Prostate gland (tissue), 2 donors: ENCODE data around the gene DSCAM. TPM values are rescaled to one million over a fixed set of nuclear protein-coding genes. Genes with fewer than 3 reads are reported as not detected.
"Not testable (repeated sequence)": the region's sequence is repeated elsewhere in the genome, so short reads cannot be mapped to it uniquely, and the experiment has no call there.

Experiments used
- DNase-seq: peaks from one replicate; pipeline ENCODE4 v3.0.0-alpha.2; 2019; ENCODE audit warnings: low spot score
- H3K27ac ChIP-seq, 2 donors: fragments of 200-600 bp; sonication (generic); 2 replicates each; pipeline ENCODE4 v1.5.1; 2017 to 2019
- H3K27me3 ChIP-seq: fragments of 200-600 bp; sonication (generic); replicated peaks from 2 replicates; pipeline ENCODE4 v1.5.1; 2019; ENCODE audit not compliant: insufficient read depth
- H3K36me3 ChIP-seq, 2 donors: fragments of 200-600 bp; sonication (generic); 1 replicate in 1 of 2; 2 replicates in 1 of 2; pipeline versions ENCODE4 v1.5.1 to v1.8.1; 2017 to 2019
- H3K4me1 ChIP-seq: fragments of 200-600 bp; sonication (generic); replicated peaks from 2 replicates; pipeline ENCODE4 v1.5.1; 2019
- H3K4me3 ChIP-seq, 2 donors: fragments of 200-600 bp; sonication (generic); 2 replicates each; pipeline ENCODE4 v1.5.1; 2017 to 2019
- H3K9me3 ChIP-seq: fragments of 200-600 bp; sonication (generic); 2 replicates; pipeline ENCODE4 v1.5.1; 2017
- CTCF ChIP-seq, 4 experiments: fragments of 200-600 bp in 2 of 4; fragments of 450-650 bp in 2 of 4; sonication (generic) in 2 of 4; IDR thresholded peaks; 1 replicate in 3 of 4; 2 replicates in 1 of 4; pipeline ENCODE4 v1.5.1; 2016 to 2019; ENCODE audit warnings: antibody characterized with exemption in 4 of 4, mild to moderate bottlenecking in 2 of 4, moderate library complexity in 2 of 4
- POLR2A ChIP-seq: fragments of 450-650 bp; IDR thresholded peaks from one replicate; pipeline ENCODE4 v1.6.1; 2016; ENCODE audit warnings: antibody characterized with exemption, mild to moderate bottlenecking
- POLR2AphosphoS5 ChIP-seq: sonication (generic); formaldehyde crosslinking; IDR thresholded peaks from one replicate; pipeline ENCODE4 v1.6.1; 2017; ENCODE audit warnings: antibody characterized with exemption
- WGBS: methylation state at CpG from one replicate; pipeline ENCODE4 v1.1.5; 2018; 5-methylcytosine and 5-hydroxymethylcytosine counted together
- intact Hi-C: fragments of 100-400 bp; cut with DNase I; formaldehyde crosslinking; loops from one replicate; pipeline ENCODE4 v1.14.2; 2022
- total RNA-seq, 2 donors: library from RNA; depleted of rRNA; stranded (reverse); fragments of >200 nt; gene quantifications; one replicate each; pipeline ENCODE4 v1.1.0, GENCODE V29; 2016

Gene DSCAM
- total RNA-seq, 2 donors from 2014 or later: under 0.01 to 1.6 TPM

- Histone ChIP-seq H3K27me3 (no peaks in the 10 kb centered on the region), H3K4me1 (no peaks in the 10 kb centered on the region), H3K27ac (no peak overlapping the region), H3K9me3 (no peaks in the 10 kb centered on the region), H3K36me3 (no peaks in the 10 kb centered on the region), H3K4me3 (no peak overlapping the region)
- DNase-seq: no peak
- intact Hi-C loops: no loop called here
- TF ChIP-seq CTCF (IDR thresholded peaks at IDR 0.05): no peak
- TF ChIP-seq POLR2A: no peak
- TF ChIP-seq POLR2AphosphoS5: no peak
- WGBS: 7% methylated on average over 1 of the region's 1 CpG
Observed at GRCh38 chr21:40324389-40324788, 522.6 kb downstream of the DSCAM start.

GRCh38 chr21:40320718-40321117 lies 526.2 kb downstream of the DSCAM start:
- H3K27me3 ChIP-seq, H3K27ac ChIP-seq, H3K4me1 ChIP-seq, H3K9me3 ChIP-seq, DNase-seq, H3K4me3 ChIP-seq, intact Hi-C loops, H3K36me3 ChIP-seq: not testable (repeated sequence)
- WGBS: 44% methylated on average over 2 of the region's 2 CpGs

- H3K27ac ChIP-seq: no peak overlapping the region
- intact Hi-C loops: no loop called here
- no peaks in the 10 kb centered on the region for H3K36me3 ChIP-seq
- 85% methylated on average over 9 of the region's 9 CpGs for WGBS
- no peaks in the 10 kb centered on the region for H3K4me1 ChIP-seq
- TF ChIP-seq CTCF (IDR thresholded peaks at IDR 0.05) (no peak), POLR2AphosphoS5 (no peak), POLR2A (no peak)
- no peak for DNase-seq
- no peak overlapping the region for H3K4me3 ChIP-seq
- H3K27me3 ChIP-seq: no peaks in the 10 kb centered on the region
- H3K9me3 ChIP-seq: no peaks in the 10 kb centered on the region
Observed at GRCh38 chr21:40318371-40318770, 528.6 kb downstream of the DSCAM start.

GRCh38 chr21:40316104-40316503 lies 530.9 kb downstream of the DSCAM start:
- Histone ChIP-seq H3K4me1 (no peaks in the 10 kb centered on the region), H3K36me3 (no peaks in the 10 kb centered on the region), H3K4me3 (no peak overlapping the region), H3K27me3 (no peaks in the 10 kb centered on the region), H3K9me3 (no peaks in the 10 kb centered on the region), H3K27ac (no peak overlapping the region)
- intact Hi-C loops: no loop called here
- DNase-seq: no peak
- TF ChIP-seq CTCF (IDR thresholded peaks at IDR 0.05) (no peak), POLR2A (no peak), POLR2AphosphoS5 (no peak)
- 89% methylated on average over 3 of the region's 3 CpGs for WGBS

- WGBS: 40% methylated on average over 1 of the region's 1 CpG
Observed at GRCh38 chr21:40315626-40316025, 531.3 kb downstream of the DSCAM start.

More at GRCh38 chr21:40315626-40316025, 531.3 kb downstream of the DSCAM start:
- Histone ChIP-seq H3K36me3 (no peaks in the 10 kb centered on the region), H3K27ac (no peak overlapping the region), H3K27me3 (no peaks in the 10 kb centered on the region), H3K4me1 (no peaks in the 10 kb centered on the region), H3K4me3 (no peak overlapping the region), H3K9me3 (no peaks in the 10 kb centered on the region)
- intact Hi-C loops: no loop called here
- DNase-seq: no peak
- TF ChIP-seq POLR2A (no peak), CTCF (IDR thresholded peaks at IDR 0.05) (no peak), POLR2AphosphoS5 (no peak)
